Ishikawa (cell line): Measurements from ENCODE around the gene GIMAP6.

ENCODE experiments used
- CEBPB ChIP-seq: IDR thresholded peaks from 2 replicates; pipeline ENCODE4 v1.6.1; 2012
- CREB1 ChIP-seq: IDR thresholded peaks from 2 replicates; pipeline ENCODE4 v1.6.1; 2012; ENCODE audit warnings: low read depth
- EGR1 ChIP-seq: IDR thresholded peaks from 2 replicates; pipeline ENCODE4 v1.6.1; 2012
- EP300 ChIP-seq: IDR thresholded peaks from 2 replicates; pipeline ENCODE4 v1.6.1; 2012; ENCODE audit warnings: borderline replicate concordance
- FOXM1 ChIP-seq: IDR thresholded peaks from 2 replicates; pipeline ENCODE4 v1.6.1; 2012; ENCODE audit warnings: low read depth, borderline replicate concordance
- NFIC ChIP-seq: IDR thresholded peaks from 2 replicates; pipeline ENCODE4 v1.6.1; 2012
- RAD21 ChIP-seq: IDR thresholded peaks from 2 replicates; pipeline ENCODE4 v1.6.1; 2012; ENCODE audit warnings: low read depth
- TAF1 ChIP-seq: IDR thresholded peaks from 2 replicates; pipeline ENCODE4 v1.6.1; 2012; ENCODE audit warnings: low read depth, mild to moderate bottlenecking
- TCF12 ChIP-seq: IDR thresholded peaks from 2 replicates; pipeline ENCODE4 v1.6.1; 2012; ENCODE audit warnings: low read depth
- TEAD4 ChIP-seq: IDR thresholded peaks from 2 replicates; pipeline ENCODE4 v1.6.1; 2012
- YY1 ChIP-seq: IDR thresholded peaks from 2 replicates; pipeline ENCODE4 v1.6.1; 2012; ENCODE audit warnings: low read depth
- ZBTB7A ChIP-seq: IDR thresholded peaks from 2 replicates; pipeline ENCODE4 v1.6.1; 2012; ENCODE audit warnings: low read depth
- TF ChIP-seq, protein P1 (sequence below): IDR thresholded peaks from 2 replicates; pipeline ENCODE4 v1.6.1; 2012
- TF ChIP-seq, protein P2 (sequence below): IDR thresholded peaks from 2 replicates; pipeline ENCODE4 v1.6.1; 2012; ENCODE audit warnings: low read depth, mild to moderate bottlenecking
- TF ChIP-seq, protein P3 (sequence below): IDR thresholded peaks from 2 replicates; pipeline ENCODE4 v1.6.1; 2012

Gene GIMAP6

DNA sequence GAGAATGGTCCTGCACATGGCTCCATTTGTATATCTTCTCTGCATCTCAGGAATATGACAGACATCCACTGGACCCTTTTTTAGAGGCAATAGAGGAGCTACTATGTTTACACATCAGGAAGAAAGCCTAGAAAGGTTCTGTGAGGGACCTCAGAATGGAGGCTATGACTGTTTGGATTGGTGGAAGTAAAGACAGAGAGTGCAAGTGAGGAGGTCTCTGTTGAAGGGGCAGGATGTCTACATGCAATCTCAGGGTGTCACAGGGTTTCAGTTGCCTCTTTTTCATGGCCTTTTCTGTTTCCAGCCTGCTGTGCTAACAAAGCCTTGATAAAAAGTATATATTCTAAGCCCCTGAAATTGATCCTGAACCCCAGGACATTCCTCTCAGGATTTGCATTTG lies 9.7 kb upstream of the GIMAP6 start:
- TF ChIP-seq EGR1 (no peak), YY1 (no peak), RAD21 (no peak), EP300 (no peak), CEBPB (no peak)
- TF ChIP-seq, protein P1, sequence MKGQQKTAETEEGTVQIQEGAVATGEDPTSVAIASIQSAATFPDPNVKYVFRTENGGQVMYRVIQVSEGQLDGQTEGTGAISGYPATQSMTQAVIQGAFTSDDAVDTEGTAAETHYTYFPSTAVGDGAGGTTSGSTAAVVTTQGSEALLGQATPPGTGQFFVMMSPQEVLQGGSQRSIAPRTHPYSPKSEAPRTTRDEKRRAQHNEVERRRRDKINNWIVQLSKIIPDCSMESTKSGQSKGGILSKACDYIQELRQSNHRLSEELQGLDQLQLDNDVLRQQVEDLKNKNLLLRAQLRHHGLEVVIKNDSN: no peak
- TF ChIP-seq, protein P2, sequence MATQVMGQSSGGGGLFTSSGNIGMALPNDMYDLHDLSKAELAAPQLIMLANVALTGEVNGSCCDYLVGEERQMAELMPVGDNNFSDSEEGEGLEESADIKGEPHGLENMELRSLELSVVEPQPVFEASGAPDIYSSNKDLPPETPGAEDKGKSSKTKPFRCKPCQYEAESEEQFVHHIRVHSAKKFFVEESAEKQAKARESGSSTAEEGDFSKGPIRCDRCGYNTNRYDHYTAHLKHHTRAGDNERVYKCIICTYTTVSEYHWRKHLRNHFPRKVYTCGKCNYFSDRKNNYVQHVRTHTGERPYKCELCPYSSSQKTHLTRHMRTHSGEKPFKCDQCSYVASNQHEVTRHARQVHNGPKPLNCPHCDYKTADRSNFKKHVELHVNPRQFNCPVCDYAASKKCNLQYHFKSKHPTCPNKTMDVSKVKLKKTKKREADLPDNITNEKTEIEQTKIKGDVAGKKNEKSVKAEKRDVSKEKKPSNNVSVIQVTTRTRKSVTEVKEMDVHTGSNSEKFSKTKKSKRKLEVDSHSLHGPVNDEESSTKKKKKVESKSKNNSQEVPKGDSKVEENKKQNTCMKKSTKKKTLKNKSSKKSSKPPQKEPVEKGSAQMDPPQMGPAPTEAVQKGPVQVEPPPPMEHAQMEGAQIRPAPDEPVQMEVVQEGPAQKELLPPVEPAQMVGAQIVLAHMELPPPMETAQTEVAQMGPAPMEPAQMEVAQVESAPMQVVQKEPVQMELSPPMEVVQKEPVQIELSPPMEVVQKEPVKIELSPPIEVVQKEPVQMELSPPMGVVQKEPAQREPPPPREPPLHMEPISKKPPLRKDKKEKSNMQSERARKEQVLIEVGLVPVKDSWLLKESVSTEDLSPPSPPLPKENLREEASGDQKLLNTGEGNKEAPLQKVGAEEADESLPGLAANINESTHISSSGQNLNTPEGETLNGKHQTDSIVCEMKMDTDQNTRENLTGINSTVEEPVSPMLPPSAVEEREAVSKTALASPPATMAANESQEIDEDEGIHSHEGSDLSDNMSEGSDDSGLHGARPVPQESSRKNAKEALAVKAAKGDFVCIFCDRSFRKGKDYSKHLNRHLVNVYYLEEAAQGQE: no peak

GRCh38 chr7:150633926-150634325 lies 1.7 kb upstream of the GIMAP6 start:
- TF ChIP-seq YY1: no peak
- TF ChIP-seq FOXM1: no peak
- no peak for TF ChIP-seq TAF1
- TF ChIP-seq, protein P3, sequence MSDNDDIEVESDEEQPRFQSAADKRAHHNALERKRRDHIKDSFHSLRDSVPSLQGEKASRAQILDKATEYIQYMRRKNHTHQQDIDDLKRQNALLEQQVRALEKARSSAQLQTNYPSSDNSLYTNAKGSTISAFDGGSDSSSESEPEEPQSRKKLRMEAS: no peak
- no peak for TF ChIP-seq TEAD4
- TF ChIP-seq ZBTB7A: no peak
- no peak for TF ChIP-seq RAD21
- TF ChIP-seq NFIC: no peak
- no peak for TF ChIP-seq EP300
- TF ChIP-seq CREB1: no peak
- TF ChIP-seq, protein P1: no peak
- no peak for TF ChIP-seq CEBPB
- TF ChIP-seq, protein P2: no peak

- TF ChIP-seq, protein P1: no peak
- TF ChIP-seq, protein P3: no peak
- TF ChIP-seq CREB1 (no peak), TEAD4 (no peak), FOXM1 (no peak), EGR1 (no peak), RAD21 (no peak), CEBPB (no peak), NFIC (no peak), ZBTB7A (no peak), EP300 (no peak), YY1 (no peak), TCF12 (no peak), TAF1 (no peak)
- TF ChIP-seq, protein P2: no peak
These were observed 930 bp downstream of the GIMAP6 start for GRCh38 chr7:150631084-150631826.

- no peak for TF ChIP-seq TAF1
- TF ChIP-seq CREB1: no peak
- TF ChIP-seq EP300: no peak
- TF ChIP-seq, protein P1: no peak
- TF ChIP-seq, protein P3: no peak
- TF ChIP-seq NFIC: no peak
- no peak for TF ChIP-seq FOXM1
- no peak for TF ChIP-seq TEAD4
- no peak for TF ChIP-seq RAD21
- no peak for TF ChIP-seq CEBPB
- no peak for TF ChIP-seq YY1
- no peak for TF ChIP-seq ZBTB7A
These were observed 2.8 kb downstream of the GIMAP6 start for GRCh38 chr7:150629347-150629746.
